GM21447 (cell line): ENCODE results near the gene CD84.
A peak's percentile ranks its signal among the peaks of the same experiment; 100 is the strongest.
"Not testable (repeated sequence)": the region's sequence is repeated elsewhere in the genome, so short reads cannot be mapped to it uniquely, and the experiment has no call there.

Source experiments
- ATAC-seq: cut with Tn5 transposase; IDR thresholded peaks from one replicate; pipeline ENCODE4 v1.9.1; 2021; ENCODE audit not compliant: unreplicated experiment

Gene CD84, protein sequence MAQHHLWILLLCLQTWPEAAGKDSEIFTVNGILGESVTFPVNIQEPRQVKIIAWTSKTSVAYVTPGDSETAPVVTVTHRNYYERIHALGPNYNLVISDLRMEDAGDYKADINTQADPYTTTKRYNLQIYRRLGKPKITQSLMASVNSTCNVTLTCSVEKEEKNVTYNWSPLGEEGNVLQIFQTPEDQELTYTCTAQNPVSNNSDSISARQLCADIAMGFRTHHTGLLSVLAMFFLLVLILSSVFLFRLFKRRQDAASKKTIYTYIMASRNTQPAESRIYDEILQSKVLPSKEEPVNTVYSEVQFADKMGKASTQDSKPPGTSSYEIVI

DNA sequence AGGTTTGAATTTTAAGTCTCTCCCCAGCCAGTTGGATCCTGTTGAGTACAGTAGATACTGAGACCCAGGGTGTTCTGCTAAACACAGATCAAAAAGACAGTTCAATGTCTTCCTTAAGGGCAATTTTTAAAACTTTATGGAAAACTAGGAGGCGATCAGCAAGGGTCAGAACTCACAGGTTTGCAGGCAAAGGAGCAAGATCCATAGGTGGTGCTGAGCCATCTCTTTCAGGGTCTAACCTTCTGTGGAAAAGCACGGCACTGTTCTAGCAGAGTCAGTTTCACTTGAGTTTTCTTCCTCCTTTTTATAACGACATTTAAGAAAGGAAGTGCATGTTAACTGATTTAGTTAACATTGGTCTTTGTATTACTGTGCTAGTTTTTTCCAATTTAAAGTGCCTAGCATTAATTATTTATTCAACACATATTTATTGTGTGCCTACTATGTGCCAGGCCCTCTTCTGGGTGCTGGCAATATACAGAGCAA lies at the start of gene CD84:
Gene CD84, minus strand, starts transcription at position 281 of the 486 bp plus-strand sequence. Its CDS starts 59 bp downstream, at position 222.
- ATAC-seq = no peak

DNA sequence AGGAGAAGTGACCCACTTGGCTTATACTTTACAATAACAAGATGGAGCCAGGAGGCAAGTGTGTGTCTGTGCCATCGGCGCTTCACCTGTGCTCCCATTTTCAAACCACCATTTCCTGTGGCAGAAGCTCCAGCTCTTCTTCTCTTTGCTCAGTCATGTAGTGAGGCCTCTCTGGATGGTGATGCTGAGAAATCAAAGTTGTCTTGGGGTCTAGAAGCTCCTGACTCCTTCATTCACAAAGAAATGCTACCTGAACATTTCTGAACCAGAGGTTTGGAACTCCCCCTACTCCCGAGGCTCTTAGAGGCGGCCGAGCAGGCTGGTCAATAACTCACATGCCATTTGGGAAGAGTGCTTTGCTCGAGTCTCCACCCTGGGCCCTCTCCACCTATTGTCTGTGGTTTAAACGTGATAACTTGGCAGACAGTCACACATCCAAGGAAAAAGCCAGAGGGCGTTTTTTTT lies 49.5 kb upstream of the CD84 start:
- no peak for ATAC-seq

DNA sequence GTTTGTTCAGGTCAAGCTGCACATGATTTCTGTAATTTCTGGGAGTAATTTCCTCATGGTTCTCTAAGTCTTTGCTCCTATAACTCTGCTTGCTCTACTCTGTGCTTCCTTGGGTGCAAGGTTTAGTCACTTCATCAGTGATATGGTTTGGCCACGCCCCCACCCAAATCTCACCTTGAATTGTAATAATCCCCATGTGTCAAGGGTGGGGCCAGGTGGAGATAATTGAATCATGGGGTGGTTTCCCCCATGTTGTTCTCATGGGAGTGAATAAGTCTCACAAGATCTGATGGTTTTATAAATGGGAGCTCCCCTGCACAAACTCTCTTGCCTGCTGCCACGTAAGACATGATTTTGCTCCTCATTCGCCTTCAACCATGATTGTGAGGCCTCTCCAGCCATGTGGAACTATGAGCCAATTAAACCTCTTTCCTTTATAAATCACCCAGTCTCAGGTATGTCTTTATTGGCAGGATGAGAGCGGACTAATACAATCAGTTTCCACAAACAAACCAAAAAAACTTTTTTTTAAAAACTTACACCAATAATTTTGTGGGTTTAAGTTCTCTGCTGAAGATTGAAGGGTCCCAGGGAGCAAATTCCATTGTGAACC lies 48.5 kb upstream of the CD84 start:
- not testable (repeated sequence) for ATAC-seq

DNA sequence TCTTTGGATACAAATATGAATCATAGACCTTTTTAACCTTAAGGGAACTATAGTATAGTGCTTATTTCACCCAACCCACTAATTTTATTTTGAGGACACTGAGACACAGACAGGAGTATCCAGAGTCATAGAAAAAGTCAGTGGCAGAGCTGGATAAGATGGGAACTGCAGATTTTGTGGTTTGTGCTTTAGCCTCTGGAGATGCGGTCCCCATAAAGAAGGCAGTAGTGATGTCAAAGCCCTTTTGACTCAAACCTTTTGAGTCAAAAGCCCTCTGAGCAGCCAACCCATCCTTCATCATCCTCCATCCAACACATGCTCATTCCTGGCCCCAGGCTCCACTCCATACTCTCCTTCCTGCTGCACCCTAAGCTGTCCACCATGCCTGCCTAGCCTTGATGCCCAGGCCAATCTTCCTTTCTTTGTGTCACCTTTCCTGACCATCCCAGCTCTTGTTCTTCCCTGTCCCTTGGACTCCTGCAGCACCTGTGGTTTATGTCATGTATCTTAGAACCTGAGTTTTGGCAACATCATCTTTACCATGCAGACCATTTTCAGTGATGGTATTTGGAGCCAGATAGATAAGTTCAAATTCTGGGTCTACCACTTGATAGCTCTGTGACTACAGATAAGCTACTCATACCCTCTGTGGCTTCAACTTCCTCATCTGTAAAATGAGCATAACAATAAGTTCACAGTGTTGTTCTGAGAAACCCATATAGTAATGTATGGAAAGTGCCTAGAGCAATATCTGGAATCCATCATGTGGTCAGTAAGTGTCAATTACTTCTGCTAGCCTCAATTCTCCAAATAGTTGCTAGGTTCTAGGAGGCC lies 47.4 kb upstream of the CD84 start:
- ATAC-seq = no peak

DNA sequence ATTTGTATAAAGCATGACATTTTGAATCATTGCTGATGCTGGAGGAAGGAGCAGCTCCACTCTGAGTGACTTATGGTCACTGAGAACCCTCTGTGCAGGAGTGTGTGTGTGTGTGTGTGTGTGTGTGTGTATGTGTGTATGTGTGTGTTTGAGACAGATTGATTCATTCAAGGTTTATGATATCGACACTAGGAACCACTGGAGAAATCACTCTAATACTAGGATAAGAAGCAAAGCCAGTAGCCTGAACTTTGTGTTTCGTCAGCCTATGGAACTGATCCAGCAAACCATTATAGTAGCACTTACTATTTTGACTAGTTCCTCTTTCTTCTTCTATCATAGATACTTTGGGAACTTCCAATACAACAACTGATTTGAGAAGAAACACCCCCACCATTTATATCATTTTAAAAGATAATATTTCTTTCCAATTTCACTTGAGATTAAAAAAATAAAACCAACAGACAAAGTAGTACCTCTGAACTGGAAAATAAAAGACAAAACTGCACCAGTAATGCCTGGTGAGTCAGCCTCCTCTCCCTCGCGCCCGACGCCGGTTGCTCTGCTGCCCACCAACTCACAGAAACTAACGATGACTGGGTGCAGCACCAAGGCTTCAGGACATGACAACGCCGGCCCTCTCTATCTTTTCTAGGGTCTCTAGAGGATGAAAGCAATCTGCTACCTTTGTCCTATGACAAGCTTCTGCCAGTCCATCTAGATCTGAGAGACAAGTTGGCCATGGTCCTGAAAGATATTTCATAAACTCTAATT lies 46.6 kb upstream of the CD84 start:
- no peak for ATAC-seq

DNA sequence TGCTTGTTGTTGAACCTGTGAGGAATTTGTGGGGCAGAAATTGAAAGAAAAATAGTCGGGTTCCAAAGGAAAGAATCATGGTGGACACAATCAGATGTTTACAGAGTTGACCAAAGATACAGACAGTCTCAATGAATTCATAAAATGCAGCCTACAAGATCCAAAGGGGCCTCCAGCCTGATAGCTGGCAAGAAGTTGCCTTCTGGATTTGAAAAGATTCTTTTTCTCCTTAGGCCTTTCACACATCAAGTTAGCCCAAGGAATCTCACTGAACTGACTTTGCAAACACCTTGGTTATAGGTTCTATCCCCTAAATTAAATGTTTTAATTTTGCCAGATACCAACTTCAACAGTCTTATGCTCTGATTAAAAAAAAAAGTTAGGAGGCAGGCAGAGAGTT lies 46.0 kb upstream of the CD84 start:
- ATAC-seq = no peak

DNA sequence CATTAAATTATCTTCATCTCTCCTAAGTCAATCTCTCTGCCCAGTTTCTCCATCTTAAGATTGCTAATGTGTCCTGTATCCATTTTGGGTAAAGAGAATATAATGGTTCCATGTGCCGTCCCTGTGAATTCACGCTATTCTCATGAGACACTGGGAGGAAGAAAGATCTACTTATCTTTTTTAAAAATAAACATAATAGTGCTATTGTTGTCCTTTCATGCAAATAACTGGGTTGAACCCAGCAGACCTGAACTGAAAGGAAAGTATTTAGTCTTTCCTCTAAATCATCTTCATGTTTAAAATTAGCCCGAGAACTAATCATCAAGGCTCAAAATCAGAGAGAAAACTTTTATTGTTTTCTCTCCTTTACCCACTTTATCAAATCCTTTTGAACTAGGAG lies 45.2 kb upstream of the CD84 start:
- peak; percentile 22 for ATAC-seq

DNA sequence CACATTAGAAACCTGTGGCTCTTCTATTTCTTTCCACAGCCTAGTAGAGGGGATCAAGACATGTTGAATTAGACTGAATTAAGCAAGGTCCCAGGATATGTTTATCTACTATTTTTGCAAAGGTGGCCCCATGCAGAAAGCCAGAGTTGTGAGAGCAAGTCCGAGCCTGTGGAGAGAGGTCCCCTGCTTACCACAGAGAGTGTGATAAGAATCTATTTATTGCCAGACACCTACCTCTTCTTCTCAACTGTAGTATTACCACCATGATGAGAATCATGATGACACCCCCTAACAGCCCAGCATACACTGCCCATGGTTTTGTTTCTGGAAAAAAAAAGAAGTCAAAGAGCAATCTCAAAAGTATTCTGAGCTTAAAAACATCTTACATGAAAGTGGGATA lies 44.6 kb upstream of the CD84 start:
- no peak for ATAC-seq

DNA sequence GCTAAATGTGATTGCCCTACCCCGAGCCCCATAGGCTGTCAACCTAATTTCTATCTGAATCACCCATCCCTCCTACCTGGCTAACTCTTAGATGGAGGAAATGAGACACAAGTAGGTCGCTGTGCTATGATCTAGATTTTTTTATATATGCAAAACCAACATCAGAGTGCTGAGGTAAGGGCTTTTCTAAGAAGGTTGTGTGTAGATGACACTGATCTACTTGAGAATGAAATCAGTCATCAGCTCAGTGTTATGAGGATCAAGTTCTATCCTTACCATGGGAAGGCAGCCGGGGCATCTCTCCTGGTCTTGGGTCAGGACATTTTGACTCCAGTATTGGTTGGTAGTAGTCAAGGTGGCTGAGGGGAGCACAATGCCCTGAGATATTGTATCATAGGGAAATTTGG lies 43.9 kb upstream of the CD84 start:
- ATAC-seq = no peak

DNA sequence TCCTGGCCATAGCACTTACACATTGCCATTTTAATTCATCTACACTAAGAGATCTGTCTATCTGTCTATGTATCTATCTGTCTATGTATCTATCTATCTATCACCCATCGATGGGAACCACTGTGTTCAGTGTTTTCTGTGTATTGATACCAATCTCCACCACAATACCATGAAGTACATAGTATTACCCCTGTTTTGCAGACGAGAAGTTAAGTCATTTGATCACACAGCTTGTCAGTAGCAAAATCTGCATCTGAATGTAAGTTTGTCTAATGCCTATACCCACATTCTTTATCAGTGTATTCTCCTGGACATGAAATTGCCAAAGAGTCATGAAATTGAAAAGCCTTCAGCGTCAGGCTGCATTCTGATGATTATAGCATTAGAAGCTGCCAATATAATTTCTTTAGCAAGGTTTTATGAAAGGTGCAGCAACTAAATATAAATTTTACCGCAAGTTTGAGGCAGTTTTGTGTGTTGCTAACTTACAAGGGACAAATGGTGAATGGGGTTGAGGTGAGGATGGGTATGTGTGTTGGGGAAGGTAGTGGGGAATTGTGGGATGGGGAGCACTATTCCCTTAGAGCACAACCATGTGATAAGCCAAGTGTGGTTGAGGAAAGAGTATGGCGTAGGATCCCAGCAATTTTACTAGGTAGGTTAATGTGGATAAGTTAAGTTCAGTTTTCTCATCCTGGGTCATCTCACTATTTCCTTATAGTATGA lies 43.4 kb upstream of the CD84 start:
- no peak for ATAC-seq

DNA sequence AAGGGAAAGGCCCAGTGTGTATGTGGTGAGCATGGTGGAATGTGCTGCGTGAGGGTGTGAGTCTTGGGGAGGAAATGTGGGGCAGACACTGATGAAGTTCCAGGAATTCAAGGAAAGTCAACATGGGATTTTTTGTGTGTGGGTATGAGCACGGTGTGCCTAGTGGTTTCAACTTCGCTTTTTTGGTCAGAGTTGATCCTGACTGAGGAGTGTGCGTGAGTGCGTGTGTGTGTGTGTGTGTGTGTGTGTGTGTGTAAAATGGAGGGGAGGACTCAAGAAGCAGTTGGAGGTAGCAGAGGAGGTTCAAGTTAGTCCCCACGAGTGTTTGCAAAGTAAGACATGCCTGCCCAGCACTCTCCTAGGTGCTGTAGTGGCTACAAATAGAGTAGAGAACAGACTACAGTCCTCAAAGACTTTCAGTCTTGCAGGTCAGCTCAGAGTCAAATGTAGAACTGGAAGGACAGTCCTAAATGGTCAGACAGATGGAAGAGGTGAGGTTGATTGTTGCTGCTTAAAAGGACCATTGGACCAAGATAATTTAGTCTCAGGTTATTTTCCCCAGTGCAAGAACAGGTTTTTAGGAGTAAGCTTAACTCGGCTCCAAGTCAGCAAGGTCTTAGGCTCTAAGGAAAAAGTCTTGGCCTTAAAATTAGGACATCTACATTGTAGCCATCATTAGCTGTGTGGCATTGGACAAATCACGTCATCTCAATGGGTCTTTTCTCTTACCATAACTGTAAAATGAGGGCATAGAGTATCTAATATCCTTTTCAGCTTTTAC lies 42.5 kb upstream of the CD84 start:
- ATAC-seq = no peak

DNA sequence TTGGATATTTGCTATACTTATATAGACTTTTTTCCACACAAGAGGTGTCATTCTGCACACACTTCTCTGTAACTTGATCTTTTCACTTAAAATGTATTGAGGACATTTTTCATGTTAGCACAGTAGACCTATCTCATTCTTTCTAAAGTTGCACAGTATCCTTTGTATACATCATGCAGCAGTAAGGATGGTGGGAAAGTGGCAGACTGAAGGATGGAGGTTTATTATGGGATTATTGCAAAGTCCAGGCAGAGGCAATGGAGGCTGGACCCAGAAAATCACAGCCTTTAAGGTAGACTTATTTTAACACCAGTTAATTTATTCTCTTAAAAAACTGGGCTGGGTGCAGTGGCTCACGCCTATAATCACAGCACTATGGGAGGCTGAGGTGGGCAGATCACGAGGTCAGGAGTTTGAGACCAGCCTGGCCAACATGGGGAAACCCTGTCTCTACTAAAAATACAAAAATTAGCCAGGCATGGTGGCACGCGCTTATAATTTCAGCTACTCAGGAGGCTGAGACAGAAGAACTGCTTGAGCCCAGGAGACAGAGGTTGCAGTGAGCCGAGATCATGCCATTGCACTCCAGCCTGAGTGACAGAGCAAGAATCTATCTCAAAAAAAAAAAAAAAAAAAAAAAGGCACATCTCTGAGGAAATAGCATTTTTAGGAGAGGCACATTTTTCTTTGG lies 41.8 kb upstream of the CD84 start:
- ATAC-seq = no peak

DNA sequence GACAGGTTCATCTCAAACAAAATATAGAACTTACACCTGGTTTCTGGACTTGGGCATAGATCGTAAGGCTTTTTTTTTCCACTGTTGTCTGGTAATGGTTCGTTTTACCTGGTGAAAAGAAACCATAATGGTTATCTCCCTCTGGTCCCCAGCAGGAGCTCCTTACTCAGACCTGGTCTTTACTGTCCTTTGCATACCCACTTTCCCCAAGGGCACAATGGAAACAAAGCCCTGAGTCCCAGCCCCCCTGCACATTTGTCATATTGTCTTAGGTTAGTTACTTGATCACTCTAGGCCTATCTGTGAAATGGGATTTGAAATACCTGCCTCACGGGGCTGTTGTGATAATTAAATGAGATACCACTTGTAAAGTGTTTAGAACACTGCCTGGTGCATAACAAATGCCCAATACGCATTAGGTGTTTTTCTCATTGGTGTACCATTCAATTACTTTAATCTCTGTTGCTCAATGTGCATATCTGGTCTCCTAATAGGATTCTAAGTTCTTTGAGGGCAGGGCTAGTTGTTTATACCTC lies 40.5 kb upstream of the CD84 start:
- no peak for ATAC-seq

DNA sequence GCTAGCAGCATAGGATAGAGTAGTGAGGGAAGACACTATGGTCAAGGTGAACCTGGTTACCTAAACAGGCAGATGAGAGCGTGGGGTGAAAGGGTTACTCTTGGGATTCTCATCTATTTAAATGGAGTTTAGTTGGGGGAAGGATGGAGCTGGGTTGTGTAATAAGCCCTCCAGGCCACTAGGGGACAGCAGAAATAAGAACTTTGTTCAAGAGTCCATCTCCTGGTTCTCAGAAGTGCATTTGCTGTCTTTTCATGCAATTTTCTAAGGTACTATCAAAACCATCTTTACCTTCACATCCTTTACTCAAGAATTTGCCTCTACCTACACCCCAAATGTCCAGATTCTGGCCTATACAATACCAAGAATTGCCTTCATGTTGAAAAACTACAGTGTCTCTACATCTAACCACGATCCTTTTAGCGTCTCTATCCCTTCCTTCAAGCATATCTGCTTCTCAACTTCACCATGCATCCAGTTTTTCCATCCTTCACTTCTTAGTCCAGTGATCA lies 39.5 kb upstream of the CD84 start:
- ATAC-seq = no peak

DNA sequence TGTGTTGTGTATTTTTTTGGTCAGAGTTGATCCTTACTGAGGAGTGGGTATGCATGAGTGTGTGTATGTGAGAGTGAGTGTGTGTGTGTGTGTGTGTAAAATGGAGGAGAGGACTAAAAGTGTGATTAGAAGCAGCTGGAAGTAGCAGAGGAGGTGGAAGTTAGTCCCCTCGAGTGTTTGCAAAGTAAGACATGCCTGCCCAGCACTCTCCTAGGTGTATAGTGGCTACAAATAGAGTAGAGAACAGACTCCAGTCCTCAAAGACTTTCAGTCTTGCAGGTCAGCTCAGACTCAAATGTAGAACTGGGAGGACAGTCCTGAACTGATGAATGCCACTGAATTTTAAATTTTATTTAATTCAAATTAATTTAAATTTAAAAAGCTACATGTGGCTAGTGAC lies 39.0 kb upstream of the CD84 start:
- ATAC-seq = no peak

DNA sequence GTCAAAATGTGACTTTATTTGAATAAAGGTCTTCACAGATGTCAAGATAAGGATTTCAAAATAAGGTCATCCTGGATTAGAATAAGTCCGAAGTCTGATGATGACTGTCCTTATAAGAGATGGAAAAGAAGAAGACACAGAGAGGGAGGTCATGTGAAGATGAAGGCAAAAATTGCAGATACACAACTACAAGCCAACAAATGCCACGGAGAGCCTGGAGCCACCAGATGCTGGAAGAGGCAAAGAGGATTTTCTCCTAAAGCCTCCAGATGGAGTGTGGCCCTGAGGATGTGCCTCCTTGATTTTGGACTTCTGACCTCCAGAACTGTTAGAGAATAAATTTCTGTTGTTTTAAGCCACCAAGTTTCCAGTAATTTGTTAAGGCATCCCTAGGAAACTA lies 36.4 kb upstream of the CD84 start:
- no peak for ATAC-seq

DNA sequence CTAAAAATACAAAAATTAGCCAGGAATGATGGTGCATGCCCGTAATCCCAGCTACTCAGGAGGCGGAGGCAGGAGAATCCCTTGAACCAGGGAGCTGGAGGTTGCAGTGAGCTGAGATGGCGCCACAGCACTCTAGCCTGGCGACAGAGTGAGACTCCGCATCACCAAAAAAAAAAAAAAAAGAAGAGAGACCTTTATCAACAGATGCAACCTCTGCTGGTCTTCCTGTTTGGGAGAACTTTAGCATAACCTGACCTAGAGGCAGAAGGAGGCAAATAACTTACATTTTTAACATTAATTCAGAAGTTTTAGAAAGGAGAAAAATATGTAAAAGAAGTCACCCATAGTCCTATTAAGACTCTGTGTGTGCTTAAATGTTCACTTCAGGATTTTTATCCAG lies 35.1 kb upstream of the CD84 start:
- ATAC-seq = no peak

DNA sequence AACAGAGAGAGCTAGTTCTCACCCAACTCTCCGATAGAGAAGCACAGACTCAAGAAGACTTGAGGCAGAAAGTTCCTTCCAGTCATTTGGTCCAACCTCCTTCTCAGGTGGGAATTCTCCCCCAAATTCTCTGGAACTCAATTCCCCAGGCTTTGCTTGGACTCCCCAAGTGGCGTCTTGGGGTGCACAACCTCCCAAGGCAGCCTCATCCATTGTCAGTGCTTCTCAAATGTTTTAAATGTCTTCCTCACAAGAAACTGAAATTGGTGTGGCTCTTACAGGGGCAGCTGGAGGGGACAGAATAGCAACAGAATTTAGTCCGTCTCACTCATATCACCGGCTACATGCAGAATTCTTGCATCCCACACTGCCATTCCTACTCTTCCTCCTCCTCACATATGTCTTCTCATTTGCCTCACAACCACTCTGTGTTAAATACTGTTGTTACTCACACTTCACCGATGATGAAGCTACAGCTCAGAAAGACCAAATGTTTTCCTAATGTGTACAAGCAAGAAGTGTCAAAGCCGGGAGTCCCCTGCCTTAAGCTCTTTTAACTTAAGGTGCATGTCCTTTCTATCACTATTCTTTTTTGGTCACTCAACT lies 33.4 kb upstream of the CD84 start:
- ATAC-seq = no peak
